ENCODE data around the gene AFF2.

AFF2 gene

GRCh38 chrX:149010013-149010852 lies 509.8 kb downstream of the AFF2 start:
- Histone ChIP-seq H3K27ac (no peak overlapping the region), H3K36me3 (replicated peaks) (no peaks in the 10 kb centered on the region), H3K27me3 (replicated peaks) (no peaks in the 10 kb centered on the region), H3K4me3 (ENCODE audit: low read depth, low read length) (no peak overlapping the region)
- DNase-seq = no peak
- in situ Hi-C loops (cut with HindIII; ENCODE audit: low pct_ligation_motif_present, low sequenced_read_pairs) = no loop called here
- no peak for TF ChIP-seq CTCF (IDR thresholded peaks at IDR 0.05; ENCODE audit: low read depth, low read length, missing control alignments)

GRCh38 chrX:149010853-149011224 lies 510.4 kb downstream of the AFF2 start:
- no peak for DNase-seq
- Histone ChIP-seq H3K27ac (no peak overlapping the region), H3K4me3 (ENCODE audit: low read depth, low read length) (no peak overlapping the region), H3K36me3 (replicated peaks) (no peaks in the 10 kb centered on the region), H3K27me3 (replicated peaks) (no peaks in the 10 kb centered on the region)
- TF ChIP-seq CTCF (IDR thresholded peaks at IDR 0.05; ENCODE audit: low read depth, low read length, missing control alignments) = no peak
- in situ Hi-C loops (cut with HindIII; ENCODE audit: low pct_ligation_motif_present, low sequenced_read_pairs) = no loop called here

GRCh38 chrX:149013081-149013480 lies 512.7 kb downstream of the AFF2 start:
- H3K36me3 ChIP-seq (replicated peaks) = no peaks in the 10 kb centered on the region
- DNase-seq = no peak
- H3K27me3 ChIP-seq (replicated peaks) = no peaks in the 10 kb centered on the region
- TF ChIP-seq CTCF (IDR thresholded peaks at IDR 0.05; ENCODE audit: low read depth, low read length, missing control alignments) = no peak
- H3K4me3 ChIP-seq (ENCODE audit: low read depth, low read length) = no peak overlapping the region
- no peak overlapping the region for H3K27ac ChIP-seq
- in situ Hi-C loops (cut with HindIII; ENCODE audit: low pct_ligation_motif_present, low sequenced_read_pairs) = no loop called here

- peak; percentile 4 for DNase-seq
- H3K36me3 ChIP-seq (replicated peaks) = no peaks in the 10 kb centered on the region
- no peaks in the 10 kb centered on the region for H3K27me3 ChIP-seq (replicated peaks)
- H3K4me3 ChIP-seq (ENCODE audit: low read depth, low read length) = no peak overlapping the region
- no peak overlapping the region for H3K27ac ChIP-seq
- no peak for TF ChIP-seq CTCF (IDR thresholded peaks at IDR 0.05; ENCODE audit: low read depth, low read length, missing control alignments)
- in situ Hi-C loops (cut with HindIII; ENCODE audit: low pct_ligation_motif_present, low sequenced_read_pairs) = no loop called here
Observed at GRCh38 chrX:149021159-149021558, 520.7 kb downstream of the AFF2 start.

GRCh38 chrX:149022485-149022884 lies 522.1 kb downstream of the AFF2 start:
- no peak for DNase-seq
- no peaks in the 10 kb centered on the region for H3K27me3 ChIP-seq (replicated peaks)
- no peaks in the 10 kb centered on the region for H3K36me3 ChIP-seq (replicated peaks)
- TF ChIP-seq CTCF (IDR thresholded peaks at IDR 0.05; ENCODE audit: low read depth, low read length, missing control alignments) = no peak
- no peak overlapping the region for H3K27ac ChIP-seq
- in situ Hi-C loops (cut with HindIII; ENCODE audit: low pct_ligation_motif_present, low sequenced_read_pairs) = no loop called here
- H3K4me3 ChIP-seq (ENCODE audit: low read depth, low read length) = no peak overlapping the region

- Histone ChIP-seq H3K4me3 (ENCODE audit: low read depth, low read length) (no peak overlapping the region), H3K27ac (no peak overlapping the region), H3K27me3 (replicated peaks) (no peaks in the 10 kb centered on the region), H3K36me3 (replicated peaks) (no peaks in the 10 kb centered on the region)
- TF ChIP-seq CTCF (IDR thresholded peaks at IDR 0.05; ENCODE audit: low read depth, low read length, missing control alignments) = no peak
- no peak for DNase-seq
- in situ Hi-C loops (cut with HindIII; ENCODE audit: low pct_ligation_motif_present, low sequenced_read_pairs) = no loop called here
Observed at GRCh38 chrX:149032449-149032848, 532.0 kb downstream of the AFF2 start.
